GM12874 (cell line): ENCODE data around the gene JAZF1.

Source experiments
- TF ChIP-seq, protein P1 (sequence below): IDR thresholded peaks from 2 replicates; pipeline ENCODE4 v1.5.1; 2011; ENCODE audit warnings: low read depth, mild to moderate bottlenecking, control low read depth, low read length, moderate library complexity; ENCODE audit not compliant: insufficient read depth

JAZF1 gene

DNA sequence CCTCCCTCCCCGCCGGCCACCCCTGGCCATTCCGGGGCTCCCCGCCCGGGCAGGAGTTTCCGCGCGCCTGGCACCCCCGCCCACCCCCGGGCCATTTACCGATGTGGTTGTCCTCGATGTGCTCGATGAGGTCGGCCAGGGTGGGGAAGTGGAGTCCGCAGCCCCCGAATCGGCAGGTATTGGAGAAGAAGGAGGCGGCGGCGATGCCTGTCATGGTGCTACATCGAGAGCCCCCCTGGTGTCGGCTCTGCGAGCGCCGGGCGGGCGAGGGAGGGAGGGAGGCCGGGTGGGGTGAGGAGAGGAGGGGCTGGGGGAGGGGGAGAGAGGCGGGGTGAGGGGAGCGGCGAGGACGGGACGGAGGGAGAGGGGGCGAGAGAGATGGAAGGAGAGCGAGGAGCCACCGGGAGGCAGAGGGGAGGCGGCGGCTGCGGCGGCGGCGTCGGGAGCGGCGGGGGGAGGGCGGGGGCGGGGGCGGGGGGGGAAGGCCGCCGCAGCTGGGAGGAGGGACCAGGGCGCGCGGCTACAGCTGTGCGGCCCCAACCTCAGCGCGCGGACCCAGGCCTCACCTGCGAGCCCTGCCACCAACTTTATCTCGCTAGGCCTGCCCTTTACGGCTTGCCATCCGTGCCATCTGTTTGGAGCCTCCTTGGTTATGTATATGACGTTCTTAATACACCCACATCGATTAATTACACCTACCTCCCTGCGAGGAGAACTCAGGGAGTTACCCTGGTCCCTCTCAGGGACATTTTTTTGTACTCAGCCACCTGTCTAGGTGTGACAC is at the start of gene JAZF1:
Gene JAZF1, minus strand, starts transcription at position 432 of the 784 bp plus-strand sequence.
- TF ChIP-seq, protein P1, sequence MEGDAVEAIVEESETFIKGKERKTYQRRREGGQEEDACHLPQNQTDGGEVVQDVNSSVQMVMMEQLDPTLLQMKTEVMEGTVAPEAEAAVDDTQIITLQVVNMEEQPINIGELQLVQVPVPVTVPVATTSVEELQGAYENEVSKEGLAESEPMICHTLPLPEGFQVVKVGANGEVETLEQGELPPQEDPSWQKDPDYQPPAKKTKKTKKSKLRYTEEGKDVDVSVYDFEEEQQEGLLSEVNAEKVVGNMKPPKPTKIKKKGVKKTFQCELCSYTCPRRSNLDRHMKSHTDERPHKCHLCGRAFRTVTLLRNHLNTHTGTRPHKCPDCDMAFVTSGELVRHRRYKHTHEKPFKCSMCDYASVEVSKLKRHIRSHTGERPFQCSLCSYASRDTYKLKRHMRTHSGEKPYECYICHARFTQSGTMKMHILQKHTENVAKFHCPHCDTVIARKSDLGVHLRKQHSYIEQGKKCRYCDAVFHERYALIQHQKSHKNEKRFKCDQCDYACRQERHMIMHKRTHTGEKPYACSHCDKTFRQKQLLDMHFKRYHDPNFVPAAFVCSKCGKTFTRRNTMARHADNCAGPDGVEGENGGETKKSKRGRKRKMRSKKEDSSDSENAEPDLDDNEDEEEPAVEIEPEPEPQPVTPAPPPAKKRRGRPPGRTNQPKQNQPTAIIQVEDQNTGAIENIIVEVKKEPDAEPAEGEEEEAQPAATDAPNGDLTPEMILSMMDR, result no peak

DNA sequence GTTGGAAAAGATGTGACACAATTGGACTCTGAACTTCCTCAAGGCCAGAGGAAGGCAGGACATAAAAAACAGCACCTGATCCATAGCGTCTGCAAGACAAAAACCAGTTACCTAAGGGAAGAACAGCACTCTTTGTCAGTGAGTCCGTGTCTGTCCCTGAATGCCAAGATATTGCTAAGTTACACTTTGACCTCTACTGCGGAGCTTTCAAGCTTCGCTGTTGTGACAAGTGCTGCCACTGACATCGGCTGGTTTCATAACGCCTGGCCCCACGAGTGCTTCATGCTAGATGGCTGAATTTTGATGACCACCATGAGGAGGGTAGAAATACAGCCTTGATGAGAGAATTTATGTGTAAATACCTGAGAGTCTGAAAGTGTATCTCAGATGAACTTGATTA is 49.7 kb upstream of the JAZF1 start:
- TF ChIP-seq, protein P1, result no peak

DNA sequence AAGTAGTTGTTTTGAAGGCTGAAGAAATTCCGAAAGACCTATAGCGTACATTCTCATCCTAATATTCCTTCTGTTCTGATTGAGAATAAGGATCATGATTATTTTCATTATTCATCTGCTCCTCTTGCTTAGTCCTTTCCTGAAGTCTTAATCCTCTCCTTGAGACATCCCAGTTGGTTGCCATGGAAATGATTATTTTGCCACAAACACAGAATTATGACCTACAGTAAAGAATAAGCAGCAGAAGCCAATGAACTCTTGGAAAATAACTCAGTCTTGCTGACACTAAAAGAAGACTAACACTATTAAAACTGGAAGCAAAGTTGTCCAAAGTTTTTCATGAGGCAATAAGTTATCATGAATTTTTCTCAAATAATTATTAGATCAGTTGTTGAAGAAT is 47.8 kb upstream of the JAZF1 start:
- TF ChIP-seq, protein P1, result no peak

DNA sequence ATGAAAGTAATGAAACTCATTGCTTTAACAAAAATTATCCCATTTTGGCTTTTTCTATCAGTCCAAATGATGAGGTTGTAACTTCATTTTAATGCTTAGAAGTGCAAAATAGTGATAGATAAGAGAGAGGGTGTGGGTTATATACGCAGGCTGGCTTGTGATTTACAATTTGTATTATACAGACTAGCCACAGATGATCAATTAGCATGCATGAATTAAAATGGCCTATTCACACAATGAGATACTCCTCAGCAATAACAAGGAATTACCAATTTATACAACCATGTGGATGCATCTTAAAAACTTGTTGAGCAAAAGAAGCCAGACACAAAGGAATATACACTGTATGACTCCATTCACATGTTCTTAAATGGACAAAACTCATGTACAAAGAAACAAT is 45.4 kb upstream of the JAZF1 start:
- TF ChIP-seq, protein P1, result no peak

DNA sequence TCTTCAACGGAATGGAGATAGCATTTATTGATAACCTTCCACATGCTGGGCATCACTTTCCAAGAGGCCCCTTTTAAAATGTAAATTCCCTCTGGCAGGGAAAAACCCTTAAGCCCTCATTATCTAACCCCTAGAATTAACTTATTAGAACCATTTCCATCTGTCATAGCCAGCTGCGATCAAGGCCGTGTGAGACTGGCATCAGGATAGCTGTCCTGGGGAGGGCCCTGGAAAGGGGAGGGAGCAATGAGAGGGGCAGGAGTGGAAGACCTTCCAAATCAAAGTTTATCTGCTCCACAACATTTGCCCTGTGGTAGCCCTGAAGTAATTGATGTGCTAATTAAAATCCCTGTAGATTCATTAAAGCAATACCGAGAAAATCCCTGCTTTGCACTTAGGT is 45.0 kb upstream of the JAZF1 start:
- TF ChIP-seq, protein P1, result no peak

DNA sequence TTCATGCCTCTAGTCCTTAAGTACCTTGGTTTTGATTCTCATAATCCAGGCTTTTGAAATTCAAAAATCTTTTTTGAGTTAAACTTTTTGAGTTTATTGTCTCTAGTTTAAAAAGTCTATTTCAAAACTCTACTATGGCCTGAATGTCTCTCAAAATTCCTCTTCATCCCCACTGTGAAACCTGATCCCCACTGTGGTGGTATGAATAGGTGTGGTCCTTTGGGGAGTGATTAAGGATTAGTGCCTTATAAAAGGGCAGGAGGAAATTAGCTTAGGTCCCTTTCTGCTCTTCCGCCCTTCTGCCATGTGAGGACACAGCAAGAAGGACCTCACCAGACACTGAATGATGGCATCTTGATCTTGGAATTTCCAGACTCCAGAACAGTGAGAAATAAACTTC is 44.1 kb upstream of the JAZF1 start:
- TF ChIP-seq, protein P1, result no peak

DNA sequence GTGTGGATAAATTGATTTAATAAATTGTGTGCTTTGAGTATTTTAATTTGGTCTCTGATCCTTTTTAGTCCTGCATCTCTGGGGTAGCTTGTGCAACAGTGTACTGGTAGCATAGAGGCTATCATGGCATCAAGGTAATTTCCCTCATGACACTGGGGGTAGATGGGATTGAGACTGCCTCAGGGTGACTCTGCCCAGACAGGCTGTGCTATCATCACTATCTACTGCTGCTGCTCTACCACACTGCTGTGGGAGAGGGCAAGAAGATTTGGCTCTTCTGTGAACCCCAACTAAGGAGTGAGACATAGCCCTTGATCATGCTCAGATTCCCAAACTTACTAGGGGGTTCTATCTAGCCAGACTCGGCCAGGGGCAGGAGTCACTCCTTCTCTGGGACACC is 43.6 kb upstream of the JAZF1 start:
- TF ChIP-seq, protein P1, result no peak

DNA sequence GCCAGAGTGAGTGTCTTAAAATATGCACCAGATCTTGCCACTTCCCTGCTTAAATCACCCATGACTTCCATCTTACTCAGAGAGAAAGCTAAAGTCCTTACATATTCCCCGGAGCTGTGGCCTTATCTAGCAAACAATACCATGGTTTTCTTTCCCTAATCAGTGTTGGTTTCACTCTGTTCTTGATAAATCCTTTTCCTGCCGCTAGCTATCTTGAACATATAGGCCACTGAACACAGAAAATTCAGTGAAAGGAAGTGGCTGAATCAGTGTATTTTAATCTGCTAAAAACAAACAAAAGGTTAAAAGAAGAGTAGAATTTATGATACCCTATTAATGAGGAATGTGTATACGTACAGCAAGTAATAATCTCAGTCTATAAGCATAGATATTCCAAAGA is 42.0 kb upstream of the JAZF1 start:
- TF ChIP-seq, protein P1, result no peak
